K562 (cell line): Measurements from ENCODE around the gene TXNDC8. TPM values are rescaled to one million over a fixed set of nuclear protein-coding genes. Genes with fewer than 3 reads are reported as not detected.
A peak's percentile ranks its signal among the peaks of the same experiment; 100 is the strongest.

Experiments
- BRF1 ChIP-seq: IDR thresholded peaks from 3 replicates; pipeline ENCODE4 v1.6.1; 2011; ENCODE audit warnings: borderline replicate concordance, mild to moderate bottlenecking; ENCODE audit not compliant: insufficient read length; ENCODE audit errors: extremely low read depth
- CAMTA2 ChIP-seq: fragments of 250-450 bp; sonication (Bioruptor Pico); conservative IDR thresholded peaks from 2 replicates; pipeline ENCODE4 v1.5.1; 2022
- HMGN3 ChIP-seq: IDR thresholded peaks from 2 replicates; pipeline ENCODE4 v1.6.1; 2011; ENCODE audit warnings: borderline replicate concordance, low read depth, mild to moderate bottlenecking, mixed read lengths, low read length; ENCODE audit not compliant: insufficient read length; ENCODE audit errors: extremely low read depth
- NFIC ChIP-seq: fragments of 450-650 bp; IDR thresholded peaks from 2 replicates; pipeline ENCODE4 v1.6.1; 2017; ENCODE audit warnings: mild to moderate bottlenecking, inconsistent platforms
- NFRKB ChIP-seq: fragments of 450-650 bp; IDR thresholded peaks from 2 replicates; pipeline ENCODE4 v1.6.1; 2016; ENCODE audit warnings: low read depth
- NFXL1 ChIP-seq: fragments of 450-650 bp; formaldehyde crosslinking; IDR thresholded peaks from 2 replicates; pipeline ENCODE4 v1.4.0; 2021; ENCODE audit warnings: mild to moderate bottlenecking
- NR3C1 ChIP-seq: sonication (generic); formaldehyde crosslinking; IDR thresholded peaks from 2 replicates; pipeline ENCODE4 v1.8.1; 2022; ENCODE audit warnings: missing genetic modification reagents
- NUFIP1 ChIP-seq: fragments of 450-650 bp; IDR thresholded peaks from 2 replicates; pipeline ENCODE4 v1.6.1; 2018; ENCODE audit not compliant: partially characterized antibody
- POLR2A ChIP-seq: fragments of 450-650 bp; conservative IDR thresholded peaks from 2 replicates; pipeline ENCODE4 v1.6.1; 2016
- POU5F1 ChIP-seq: fragments of 150-350 bp; IDR thresholded peaks from 2 replicates; pipeline ENCODE4 v1.6.1; 2014; ENCODE audit warnings: borderline replicate concordance, low read length, low read depth, mild to moderate bottlenecking; ENCODE audit not compliant: partially characterized antibody
- SMARCB1 ChIP-seq: IDR thresholded peaks from 2 replicates; pipeline ENCODE4 v1.6.1; 2011; ENCODE audit warnings: improper control_type of control experiment, low read depth; ENCODE audit not compliant: insufficient read length
- SMARCE1 ChIP-seq: fragments of 450-650 bp; IDR thresholded peaks from 2 replicates; pipeline ENCODE4 v1.7.1; 2016; ENCODE audit warnings: mild to moderate bottlenecking
- SOX6 ChIP-seq: fragments of 450-650 bp; IDR thresholded peaks from 2 replicates; pipeline ENCODE4 v1.6.1; 2014; ENCODE audit warnings: mild to moderate bottlenecking
- TCF3 ChIP-seq: sonication (generic); formaldehyde crosslinking; IDR thresholded peaks from 2 replicates; pipeline ENCODE4 v1.4.0; 2020; ENCODE audit warnings: mild to moderate bottlenecking, missing genetic modification reagents
- TCFL5 ChIP-seq: fragments of 250-450 bp; sonication (Bioruptor Pico); conservative IDR thresholded peaks from 2 replicates; pipeline ENCODE4 v1.6.1; 2021; ENCODE audit warnings: mild to moderate bottlenecking, moderate library complexity, matching md5 sums
- XRCC5 ChIP-seq: fragments of 200-400 bp; formaldehyde crosslinking; IDR thresholded peaks from 2 replicates; pipeline ENCODE4 v1.6.1; 2017; ENCODE audit warnings: low read depth, mild to moderate bottlenecking, low read length
- ZNF217 ChIP-seq: sonication (generic); formaldehyde crosslinking; IDR thresholded peaks from 2 replicates; pipeline ENCODE4 v1.8.0; 2022; ENCODE audit warnings: mild to moderate bottlenecking, missing genetic modification reagents
- ZNF436 ChIP-seq: fragments of 250-450, 450-650 bp; sonication (Bioruptor Pico); formaldehyde crosslinking; IDR thresholded peaks from 2 replicates; pipeline ENCODE4 v1.7.0; 2020; ENCODE audit warnings: mild to moderate bottlenecking
- ZSCAN32 ChIP-seq: fragments of 450-650 bp; formaldehyde crosslinking; IDR thresholded peaks from 2 replicates; pipeline ENCODE4 v1.4.0; 2020; ENCODE audit warnings: mild to moderate bottlenecking, moderate library complexity
- polyA plus RNA-seq, 8 experiments: library from polyadenylated mRNA; depleted of rRNA in 4 of 8; stranded (reverse) in 5 of 8; unstranded in 3 of 8; fragments of >200 nt; fragmentation: Nextera tagmentation in 2 of 8; fragmentation: Illumina TruSeq in 1 of 8; extraction: Ambion mirVana in 2 of 8; extraction: Trizol in 1 of 8; gene quantifications; 2 replicates each; pipeline versions ENCODE4 v1.2.1 to v1.2.3, GENCODE V29; 2011 to 2014; ENCODE audit warnings: inconsistent platforms in 1 of 8, missing spikeins in 1 of 8
- total RNA-seq, 7 experiments: library from RNA; depleted of rRNA in 6 of 7; stranded (reverse); fragments of >200 nt in 6 of 7; fragmentation: Illumina TruSeq in 2 of 7; extraction: Trizol in 2 of 7; gene quantifications; 2 replicates each; pipeline versions ENCODE4 v1.2.1 to v1.2.3, GENCODE V29; 2011 to 2021; ENCODE audit warnings: low replicate concordance in 1 of 7
- TF ChIP-seq, protein P1 (sequence below), 2 experiments: fragments of 450-650 bp in 1 of 2; IDR thresholded peaks; 2 replicates each; pipeline ENCODE4 v1.6.1; 2011 to 2017; ENCODE audit warnings: low read depth in 2 of 2, antibody characterized with exemption in 1 of 2, borderline replicate concordance in 1 of 2, low read length in 1 of 2, mild to moderate bottlenecking in 1 of 2, mixed read lengths in 1 of 2; ENCODE audit not compliant: control insufficient read depth in 1 of 2
- TF ChIP-seq, protein P2 (sequence below), 2 experiments: IDR thresholded peaks; 2 replicates each; pipeline ENCODE4 v1.6.1; 2012; ENCODE audit warnings: improper control_type of control experiment in 2 of 2, low read depth in 2 of 2, low read length in 2 of 2, borderline replicate concordance in 1 of 2
- TF ChIP-seq, protein P3 (sequence below): sonication (generic); formaldehyde crosslinking; IDR thresholded peaks from 2 replicates; pipeline ENCODE4 v1.8.1; 2022; ENCODE audit warnings: missing genetic modification reagents

Gene TXNDC8
- total and polyA plus RNA-seq, 9 of the 15 experiments (the other 6 are each of a cell fraction or from before 2014, with no cell fraction given), result not detected

DNA sequence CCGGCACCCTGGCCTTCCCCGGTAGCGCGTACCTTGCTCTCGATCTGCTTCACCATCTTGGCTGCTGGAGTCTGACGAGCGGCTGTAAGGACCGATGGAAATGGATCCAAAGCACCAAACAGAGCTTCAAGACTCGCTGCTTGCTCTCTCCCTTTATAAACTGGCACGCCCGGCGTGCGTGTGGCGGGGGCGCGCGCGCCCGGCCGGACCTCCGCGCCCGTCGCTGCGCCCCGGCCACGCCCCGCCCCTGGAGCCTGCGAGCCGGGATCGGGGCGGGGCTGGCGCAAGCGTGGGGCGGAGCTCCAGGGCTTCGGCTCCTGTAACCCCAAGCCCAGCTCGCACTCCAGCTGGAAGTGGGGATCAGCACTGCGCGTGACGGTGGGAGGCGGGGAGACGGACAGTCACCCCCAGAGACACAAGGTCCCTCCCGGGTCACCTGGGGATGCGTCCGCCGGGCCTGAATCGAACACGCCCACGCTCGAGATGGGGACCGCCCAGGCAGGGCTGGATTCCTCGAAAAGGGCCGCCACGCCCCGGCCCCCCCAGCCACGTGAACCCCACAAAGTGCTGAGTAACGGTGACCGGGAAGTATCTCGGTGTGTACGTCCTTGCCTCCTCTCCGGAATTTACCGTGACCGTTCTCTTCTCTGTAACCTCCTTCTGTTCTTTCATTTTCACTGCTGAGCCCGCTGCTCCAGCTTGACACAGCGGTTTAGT lies 81.1 kb downstream of the TXNDC8 start, which contains the start of gene TXN (continued):
- TF ChIP-seq, protein P1, sequence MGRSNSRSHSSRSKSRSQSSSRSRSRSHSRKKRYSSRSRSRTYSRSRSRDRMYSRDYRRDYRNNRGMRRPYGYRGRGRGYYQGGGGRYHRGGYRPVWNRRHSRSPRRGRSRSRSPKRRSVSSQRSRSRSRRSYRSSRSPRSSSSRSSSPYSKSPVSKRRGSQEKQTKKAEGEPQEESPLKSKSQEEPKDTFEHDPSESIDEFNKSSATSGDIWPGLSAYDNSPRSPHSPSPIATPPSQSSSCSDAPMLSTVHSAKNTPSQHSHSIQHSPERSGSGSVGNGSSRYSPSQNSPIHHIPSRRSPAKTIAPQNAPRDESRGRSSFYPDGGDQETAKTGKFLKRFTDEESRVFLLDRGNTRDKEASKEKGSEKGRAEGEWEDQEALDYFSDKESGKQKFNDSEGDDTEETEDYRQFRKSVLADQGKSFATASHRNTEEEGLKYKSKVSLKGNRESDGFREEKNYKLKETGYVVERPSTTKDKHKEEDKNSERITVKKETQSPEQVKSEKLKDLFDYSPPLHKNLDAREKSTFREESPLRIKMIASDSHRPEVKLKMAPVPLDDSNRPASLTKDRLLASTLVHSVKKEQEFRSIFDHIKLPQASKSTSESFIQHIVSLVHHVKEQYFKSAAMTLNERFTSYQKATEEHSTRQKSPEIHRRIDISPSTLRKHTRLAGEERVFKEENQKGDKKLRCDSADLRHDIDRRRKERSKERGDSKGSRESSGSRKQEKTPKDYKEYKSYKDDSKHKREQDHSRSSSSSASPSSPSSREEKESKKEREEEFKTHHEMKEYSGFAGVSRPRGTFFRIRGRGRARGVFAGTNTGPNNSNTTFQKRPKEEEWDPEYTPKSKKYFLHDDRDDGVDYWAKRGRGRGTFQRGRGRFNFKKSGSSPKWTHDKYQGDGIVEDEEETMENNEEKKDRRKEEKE (IDR thresholded peaks at IDR 0.05; ENCODE audit: borderline replicate concordance in 1 of 2, control insufficient read depth in 1 of 2, low read depth in 2 of 2, low read length in 1 of 2), result no peak
- TF ChIP-seq NR3C1 (CRISPR knock-in tag) (no peak), SMARCB1 (no peak), POLR2A (peak; percentile 78), CAMTA2 (CRISPR knock-in tag) (no peak), NUFIP1 (no peak), TCFL5 (CRISPR knock-in tag) (no peak), XRCC5 (no peak), ZNF217 (no peak), NFXL1 (CRISPR knock-in tag) (no peak), BRF1 (no peak), HMGN3 (peak; percentile 90), TCF3 (no peak), NFRKB (no peak; the same call in 1 of the 2 replicates), NFIC (no peak; the same call in 1 of the 2 replicates), SOX6 (peak; percentile 69), ZNF436 (no peak), ZSCAN32 (CRISPR knock-in tag) (no peak), SMARCE1 (peak; percentile 65), POU5F1 (no peak)
- TF ChIP-seq, protein P2, sequence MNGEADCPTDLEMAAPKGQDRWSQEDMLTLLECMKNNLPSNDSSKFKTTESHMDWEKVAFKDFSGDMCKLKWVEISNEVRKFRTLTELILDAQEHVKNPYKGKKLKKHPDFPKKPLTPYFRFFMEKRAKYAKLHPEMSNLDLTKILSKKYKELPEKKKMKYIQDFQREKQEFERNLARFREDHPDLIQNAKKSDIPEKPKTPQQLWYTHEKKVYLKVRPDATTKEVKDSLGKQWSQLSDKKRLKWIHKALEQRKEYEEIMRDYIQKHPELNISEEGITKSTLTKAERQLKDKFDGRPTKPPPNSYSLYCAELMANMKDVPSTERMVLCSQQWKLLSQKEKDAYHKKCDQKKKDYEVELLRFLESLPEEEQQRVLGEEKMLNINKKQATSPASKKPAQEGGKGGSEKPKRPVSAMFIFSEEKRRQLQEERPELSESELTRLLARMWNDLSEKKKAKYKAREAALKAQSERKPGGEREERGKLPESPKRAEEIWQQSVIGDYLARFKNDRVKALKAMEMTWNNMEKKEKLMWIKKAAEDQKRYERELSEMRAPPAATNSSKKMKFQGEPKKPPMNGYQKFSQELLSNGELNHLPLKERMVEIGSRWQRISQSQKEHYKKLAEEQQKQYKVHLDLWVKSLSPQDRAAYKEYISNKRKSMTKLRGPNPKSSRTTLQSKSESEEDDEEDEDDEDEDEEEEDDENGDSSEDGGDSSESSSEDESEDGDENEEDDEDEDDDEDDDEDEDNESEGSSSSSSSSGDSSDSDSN (IDR thresholded peaks at IDR 0.05; ENCODE audit: borderline replicate concordance in 1 of 2, low read depth in 2 of 2, low read length in 2 of 2), result no peak; a peak in 1 of 4 replicates
- TF ChIP-seq, protein P3, sequence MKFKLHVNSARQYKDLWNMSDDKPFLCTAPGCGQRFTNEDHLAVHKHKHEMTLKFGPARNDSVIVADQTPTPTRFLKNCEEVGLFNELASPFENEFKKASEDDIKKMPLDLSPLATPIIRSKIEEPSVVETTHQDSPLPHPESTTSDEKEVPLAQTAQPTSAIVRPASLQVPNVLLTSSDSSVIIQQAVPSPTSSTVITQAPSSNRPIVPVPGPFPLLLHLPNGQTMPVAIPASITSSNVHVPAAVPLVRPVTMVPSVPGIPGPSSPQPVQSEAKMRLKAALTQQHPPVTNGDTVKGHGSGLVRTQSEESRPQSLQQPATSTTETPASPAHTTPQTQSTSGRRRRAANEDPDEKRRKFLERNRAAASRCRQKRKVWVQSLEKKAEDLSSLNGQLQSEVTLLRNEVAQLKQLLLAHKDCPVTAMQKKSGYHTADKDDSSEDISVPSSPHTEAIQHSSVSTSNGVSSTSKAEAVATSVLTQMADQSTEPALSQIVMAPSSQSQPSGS (CRISPR knock-in tag), result no peak
